Measurements from ENCODE around the gene CCSER1. TPM values are rescaled to one million over a fixed set of nuclear protein-coding genes. Genes with fewer than 3 reads are reported as not detected.
"Not testable (repeated sequence)": the region's sequence is repeated elsewhere in the genome, so short reads cannot be mapped to it uniquely, and the experiment has no call there.

CCSER1 gene
- total RNA-seq, 1 experiment from 2014 or later, result 4.1 TPM

DNA sequence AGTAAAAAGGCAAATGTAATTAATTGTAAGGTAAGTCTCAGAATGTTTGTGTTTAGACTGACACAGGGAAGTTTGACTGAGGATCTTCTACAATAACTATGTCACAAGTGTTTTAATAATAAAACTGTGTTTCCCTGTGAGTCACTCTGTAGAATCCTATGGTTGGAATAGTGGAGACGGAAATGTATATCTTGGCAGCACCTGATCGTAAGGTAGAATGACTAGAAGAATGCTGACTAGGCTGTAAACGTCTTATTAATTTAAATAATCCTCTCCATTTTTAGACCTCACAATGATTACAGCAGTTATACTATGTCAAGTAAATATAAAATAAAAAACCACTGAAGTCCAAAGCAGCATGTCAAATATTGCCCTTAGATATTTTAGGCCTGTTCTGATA lies 266.0 kb downstream of the CCSER1 start:
- Histone ChIP-seq H3K4me3 (ENCODE audit: low read depth, low read length) (no peak overlapping the region), H3K4me1 (no peaks in the 10 kb centered on the region), H3K9me3 (no peaks in the 10 kb centered on the region), H3K36me3 (ENCODE audit: control insufficient read depth, insufficient read depth, low read length) (no peaks in the 10 kb centered on the region), H3K27me3 (replicated peaks; ENCODE audit: control insufficient read depth, insufficient read depth, low read length) (no peaks in the 10 kb centered on the region)
- no peaks in the 10 kb centered on the region for H3K4me1 Mint-ChIP-seq (ENCODE audit: low read depth, unreplicated experiment)
- POLR2A ChIA-PET, result no interaction called here
- intact Hi-C loops (cut with micrococcal nuclease; ENCODE audit: unreplicated experiment), result no loop called here
- H3K27ac Mint-ChIP-seq (ENCODE audit: unreplicated experiment), result no peak overlapping the region
- CTCF ChIA-PET, result no interaction called here
- no peaks in the 10 kb centered on the region for H3K27me3 Mint-ChIP-seq (ENCODE audit: insufficient read depth, unreplicated experiment)
- no peak for DNase-seq
- no peak overlapping the region for H3K4me3 Mint-ChIP-seq (ENCODE audit: unreplicated experiment)
- BruUV-seq (replicated peaks), result no TSS peak
- TF ChIP-seq, protein P1, sequence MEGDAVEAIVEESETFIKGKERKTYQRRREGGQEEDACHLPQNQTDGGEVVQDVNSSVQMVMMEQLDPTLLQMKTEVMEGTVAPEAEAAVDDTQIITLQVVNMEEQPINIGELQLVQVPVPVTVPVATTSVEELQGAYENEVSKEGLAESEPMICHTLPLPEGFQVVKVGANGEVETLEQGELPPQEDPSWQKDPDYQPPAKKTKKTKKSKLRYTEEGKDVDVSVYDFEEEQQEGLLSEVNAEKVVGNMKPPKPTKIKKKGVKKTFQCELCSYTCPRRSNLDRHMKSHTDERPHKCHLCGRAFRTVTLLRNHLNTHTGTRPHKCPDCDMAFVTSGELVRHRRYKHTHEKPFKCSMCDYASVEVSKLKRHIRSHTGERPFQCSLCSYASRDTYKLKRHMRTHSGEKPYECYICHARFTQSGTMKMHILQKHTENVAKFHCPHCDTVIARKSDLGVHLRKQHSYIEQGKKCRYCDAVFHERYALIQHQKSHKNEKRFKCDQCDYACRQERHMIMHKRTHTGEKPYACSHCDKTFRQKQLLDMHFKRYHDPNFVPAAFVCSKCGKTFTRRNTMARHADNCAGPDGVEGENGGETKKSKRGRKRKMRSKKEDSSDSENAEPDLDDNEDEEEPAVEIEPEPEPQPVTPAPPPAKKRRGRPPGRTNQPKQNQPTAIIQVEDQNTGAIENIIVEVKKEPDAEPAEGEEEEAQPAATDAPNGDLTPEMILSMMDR (IDR thresholded peaks at IDR 0.05; ENCODE audit: insufficient read depth in 1 of 2, low read depth in 1 of 2, low read length in 1 of 2, severe bottlenecking in 1 of 2, unreplicated experiment in 1 of 2), result no peak
- no peaks in the 10 kb centered on the region for H3K36me3 Mint-ChIP-seq (ENCODE audit: insufficient read depth, unreplicated experiment)
- H3K9me3 Mint-ChIP-seq (ENCODE audit: unreplicated experiment), result no peaks in the 10 kb centered on the region

DNA sequence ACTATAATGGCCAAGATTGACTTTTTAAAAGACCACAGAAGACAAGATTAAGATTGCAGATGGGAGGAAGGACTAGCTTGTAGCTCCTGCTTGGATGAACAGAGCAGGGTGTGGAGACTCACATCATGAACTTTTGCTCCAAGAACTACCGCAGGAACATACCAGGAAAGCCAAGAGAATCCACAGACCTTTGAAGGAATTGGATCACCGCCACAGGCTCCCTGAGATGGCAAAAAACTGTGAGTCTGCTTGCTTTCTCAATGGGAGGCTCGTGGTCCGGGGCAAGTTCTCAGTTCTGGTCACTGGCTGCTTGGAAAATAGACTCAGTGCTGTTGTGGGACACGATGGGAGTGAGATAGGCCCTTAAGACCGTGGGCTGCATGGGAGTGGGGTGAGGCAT lies 276.6 kb downstream of the CCSER1 start:
- Histone ChIP-seq H3K4me3 (ENCODE audit: low read depth, low read length) (no peak overlapping the region), H3K4me1 (no peaks in the 10 kb centered on the region), H3K27me3 (replicated peaks; ENCODE audit: control insufficient read depth, insufficient read depth, low read length) (no peaks in the 10 kb centered on the region), H3K9me3 (no peaks in the 10 kb centered on the region), H3K36me3 (ENCODE audit: control insufficient read depth, insufficient read depth, low read length) (no peaks in the 10 kb centered on the region)
- no peak for DNase-seq
- intact Hi-C loops (cut with micrococcal nuclease; ENCODE audit: unreplicated experiment), result no loop called here
- ChIA-PET CTCF (no interaction called here), POLR2A (no interaction called here)
- no peak overlapping the region for H3K4me3 Mint-ChIP-seq (ENCODE audit: unreplicated experiment)
- H3K27ac Mint-ChIP-seq (ENCODE audit: unreplicated experiment), result no peak overlapping the region
- H3K27me3 Mint-ChIP-seq (ENCODE audit: insufficient read depth, unreplicated experiment), result no peaks in the 10 kb centered on the region
- H3K36me3 Mint-ChIP-seq (ENCODE audit: insufficient read depth, unreplicated experiment), result no peaks in the 10 kb centered on the region
- no peaks in the 10 kb centered on the region for H3K9me3 Mint-ChIP-seq (ENCODE audit: unreplicated experiment)
- TF ChIP-seq, protein P1 (IDR thresholded peaks at IDR 0.05; ENCODE audit: insufficient read depth in 1 of 2, low read depth in 1 of 2, low read length in 1 of 2, severe bottlenecking in 1 of 2, unreplicated experiment in 1 of 2), result no peak
- no TSS peak for BruUV-seq (replicated peaks)
- H3K4me1 Mint-ChIP-seq (ENCODE audit: low read depth, unreplicated experiment), result no peaks in the 10 kb centered on the region

DNA sequence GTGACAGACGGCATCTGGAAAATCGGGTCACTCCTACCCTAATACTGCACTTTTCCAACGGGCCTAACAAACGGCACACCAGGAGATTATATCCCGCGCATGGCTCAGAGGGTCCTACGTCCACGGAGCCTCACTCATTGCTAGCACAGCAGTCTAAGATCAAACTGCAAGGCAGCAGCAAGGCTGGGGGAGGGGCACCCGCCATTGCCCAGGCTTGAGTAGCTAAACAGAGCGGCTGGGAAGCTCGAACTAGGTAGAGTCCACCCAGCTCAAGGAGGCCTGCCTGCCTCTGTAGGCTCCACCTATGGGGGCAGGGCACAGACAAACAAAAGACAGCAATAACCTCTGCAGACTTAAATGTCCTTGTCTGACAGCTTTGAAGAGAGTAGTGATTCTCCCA lies 280.7 kb downstream of the CCSER1 start:
- H3K9me3 Mint-ChIP-seq (ENCODE audit: unreplicated experiment); H3K4me3 Mint-ChIP-seq (ENCODE audit: unreplicated experiment); H3K36me3 Mint-ChIP-seq (ENCODE audit: insufficient read depth, unreplicated experiment); H3K4me1 ChIP-seq; H3K27ac Mint-ChIP-seq (ENCODE audit: unreplicated experiment); H3K4me1 Mint-ChIP-seq (ENCODE audit: low read depth, unreplicated experiment); CTCF ChIA-PET; H3K4me3 ChIP-seq (ENCODE audit: low read depth, low read length); intact Hi-C loops (cut with micrococcal nuclease; ENCODE audit: unreplicated experiment); H3K27me3 ChIP-seq (replicated peaks; ENCODE audit: control insufficient read depth, insufficient read depth, low read length); H3K9me3 ChIP-seq; POLR2A ChIA-PET; H3K36me3 ChIP-seq (ENCODE audit: control insufficient read depth, insufficient read depth, low read length); BruUV-seq (replicated peaks); DNase-seq; H3K27me3 Mint-ChIP-seq (ENCODE audit: insufficient read depth, unreplicated experiment): not testable (repeated sequence)

DNA sequence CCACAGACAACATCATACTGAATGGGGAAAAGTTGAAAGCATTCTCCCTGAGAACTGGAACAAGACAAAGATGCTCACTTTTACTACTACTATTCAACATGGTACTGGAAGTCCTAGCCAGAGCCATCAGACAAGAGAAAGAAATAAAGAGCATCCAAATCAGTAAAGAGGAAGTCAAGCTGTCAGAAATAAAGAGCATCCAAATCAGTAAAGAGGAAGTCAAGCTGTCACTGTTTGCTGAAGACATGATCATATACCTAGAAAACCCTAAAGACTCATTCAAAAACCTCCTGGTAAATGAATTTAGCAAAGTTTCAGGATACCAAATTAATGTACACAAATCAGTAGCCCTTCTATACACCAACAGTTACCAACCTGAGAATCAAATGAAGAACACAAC lies 285.6 kb downstream of the CCSER1 start:
- H3K4me1 ChIP-seq; H3K36me3 ChIP-seq (ENCODE audit: control insufficient read depth, insufficient read depth, low read length); CTCF ChIA-PET; H3K4me3 Mint-ChIP-seq (ENCODE audit: unreplicated experiment); H3K27me3 Mint-ChIP-seq (ENCODE audit: insufficient read depth, unreplicated experiment); H3K4me3 ChIP-seq (ENCODE audit: low read depth, low read length); H3K36me3 Mint-ChIP-seq (ENCODE audit: insufficient read depth, unreplicated experiment); intact Hi-C loops (cut with micrococcal nuclease; ENCODE audit: unreplicated experiment); BruUV-seq (replicated peaks); H3K9me3 Mint-ChIP-seq (ENCODE audit: unreplicated experiment); H3K27ac Mint-ChIP-seq (ENCODE audit: unreplicated experiment); POLR2A ChIA-PET; DNase-seq; H3K4me1 Mint-ChIP-seq (ENCODE audit: low read depth, unreplicated experiment); H3K27me3 ChIP-seq (replicated peaks; ENCODE audit: control insufficient read depth, insufficient read depth, low read length); H3K9me3 ChIP-seq: not testable (repeated sequence)

Measured in Caco-2 (cell line).